ENCODE results near the gene USP6.
"Not testable (repeated sequence)": the region's sequence is repeated elsewhere in the genome, so short reads cannot be mapped to it uniquely, and the experiment has no call there.

The USP6 gene

GRCh38 chr17:5203178-5203907, 87.5 kb downstream of the USP6 start:
- no peak for TF ChIP-seq CTCF (IDR thresholded peaks at IDR 0.05; ENCODE audit: extremely low read depth, insufficient read depth, missing control alignments)
- in situ Hi-C loops (cut with MboI; ENCODE audit: low pct_unique_long_range_greater_than_20kb, low sequenced_read_pairs, unreplicated experiment), result no loop called here
- DNase-seq (ENCODE audit: low spot score), result no peak

GRCh38 chr17:5203908-5204294, 88.1 kb downstream of the USP6 start:
- in situ Hi-C loops (cut with MboI; ENCODE audit: low pct_unique_long_range_greater_than_20kb, low sequenced_read_pairs, unreplicated experiment), result no loop called here
- no peak for DNase-seq (ENCODE audit: low spot score)
- TF ChIP-seq CTCF (IDR thresholded peaks at IDR 0.05; ENCODE audit: extremely low read depth, insufficient read depth, missing control alignments), result no peak

- TF ChIP-seq CTCF (IDR thresholded peaks at IDR 0.05; ENCODE audit: extremely low read depth, insufficient read depth, missing control alignments), result no peak
- no peak for DNase-seq (ENCODE audit: low spot score)
- in situ Hi-C loops (cut with MboI; ENCODE audit: low pct_unique_long_range_greater_than_20kb, low sequenced_read_pairs, unreplicated experiment), result no loop called here
These were observed 93.6 kb downstream of the USP6 start for GRCh38 chr17:5209396-5209795.

GRCh38 chr17:5210091-5210490, 94.3 kb downstream of the USP6 start:
- no peak for TF ChIP-seq CTCF (IDR thresholded peaks at IDR 0.05; ENCODE audit: extremely low read depth, insufficient read depth, missing control alignments)
- no peak for DNase-seq (ENCODE audit: low spot score)
- in situ Hi-C loops (cut with MboI; ENCODE audit: low pct_unique_long_range_greater_than_20kb, low sequenced_read_pairs, unreplicated experiment), result no loop called here

GRCh38 chr17:5210614-5211252, 94.9 kb downstream of the USP6 start:
- TF ChIP-seq CTCF (IDR thresholded peaks at IDR 0.05; ENCODE audit: extremely low read depth, insufficient read depth, missing control alignments), result no peak
- in situ Hi-C loops (cut with MboI; ENCODE audit: low pct_unique_long_range_greater_than_20kb, low sequenced_read_pairs, unreplicated experiment), result no loop called here
- DNase-seq (ENCODE audit: low spot score), result no peak

- DNase-seq (ENCODE audit: low spot score), result no peak
- TF ChIP-seq CTCF (IDR thresholded peaks at IDR 0.05; ENCODE audit: extremely low read depth, insufficient read depth, missing control alignments), result no peak
- in situ Hi-C loops (cut with MboI; ENCODE audit: low pct_unique_long_range_greater_than_20kb, low sequenced_read_pairs, unreplicated experiment), result no loop called here
These were observed 95.6 kb downstream of the USP6 start for GRCh38 chr17:5211458-5211857.

- in situ Hi-C loops (cut with MboI; ENCODE audit: low pct_unique_long_range_greater_than_20kb, low sequenced_read_pairs, unreplicated experiment); DNase-seq (ENCODE audit: low spot score): not testable (repeated sequence)
These were observed 101.7 kb downstream of the USP6 start for GRCh38 chr17:5217562-5217961.

Measured in GM13977 (cell line).